Stimulated activated naive CD8-positive, alpha-beta T cell treated with anti-CD3 and anti-CD28 coated beads, Interleukin-15, amount 100 ng/mL, for 72 hours (primary cell): ENCODE results near the gene AIMP2.
"Not testable (repeated sequence)": the region's sequence is repeated elsewhere in the genome, so short reads cannot be mapped to it uniquely, and the experiment has no call there.

Source experiments
- ATAC-seq: fragments of 150-1000 bp; cut with Tn5 transposase; 2 replicates; pipeline ENCODE4 v1.10.0; 2021; ENCODE audit warnings: mild to moderate bottlenecking, moderate library complexity
- DNase-seq, 2 donors: peaks; one replicate each; pipeline ENCODE4 v3.0.0; 2021 to 2022
- H3K27ac Mint-ChIP-seq, 2 donors: one replicate each; pipeline ENCODE4 v1.8.0; 2022; ENCODE audit warnings: mild to moderate bottlenecking in 2 of 2, mixed read lengths in 2 of 2, moderate library complexity in 2 of 2
- H3K27me3 Mint-ChIP-seq: one replicate; pipeline ENCODE4 v1.8.0; 2022; ENCODE audit warnings: mixed read lengths
- H3K4me1 Mint-ChIP-seq: one replicate; pipeline ENCODE4 v1.8.0; 2022; ENCODE audit warnings: mild to moderate bottlenecking, mixed read lengths
- H3K4me3 Mint-ChIP-seq, 2 donors: one replicate each; pipeline ENCODE4 v1.8.0; 2022; ENCODE audit warnings: mild to moderate bottlenecking in 2 of 2, mixed read lengths in 2 of 2, moderate library complexity in 1 of 2
- H3K9me3 Mint-ChIP-seq, 2 donors: one replicate each; pipeline ENCODE4 v1.8.0; 2022; ENCODE audit warnings: mixed read lengths in 2 of 2

The AIMP2 gene

GRCh38 chr7:6008668-6009611 is at the start of gene AIMP2, which contains the start of gene PMS2:
Gene AIMP2, plus strand, starts transcription at chr7:6009272. Its CDS starts 92 bp downstream, at chr7:6009364.
Gene PMS2, minus strand, starts transcription at chr7:6009049. Its CDS starts 30 bp downstream, at chr7:6009019.
- peak; percentile 94 for ATAC-seq
- H3K4me1 Mint-ChIP-seq = peaks cover 59% of the 10 kb centered on the region
- peak within 1 kb of the TSS; percentile 95 to 96 for H3K27ac Mint-ChIP-seq

GRCh38 chr7:5963205-5963604 is 45.9 kb upstream of the AIMP2 start:
- not testable (repeated sequence) for H3K4me3 Mint-ChIP-seq, H3K9me3 Mint-ChIP-seq, H3K27ac Mint-ChIP-seq, DNase-seq, H3K27me3 Mint-ChIP-seq, H3K4me1 Mint-ChIP-seq, ATAC-seq

More at GRCh38 chr7:6008668-6009611, at the start of gene AIMP2, which contains the start of gene PMS2:
- H3K4me3 Mint-ChIP-seq = peak within 1 kb of the TSS; percentile 83 to 89
- peak; percentile 93 to 97 for DNase-seq
- no peaks in the 10 kb centered on the region for H3K27me3 Mint-ChIP-seq
- no peaks in the 10 kb centered on the region for H3K9me3 Mint-ChIP-seq

GRCh38 chr7:5963810-5964209 is 45.3 kb upstream of the AIMP2 start:
- H3K4me1 Mint-ChIP-seq, H3K4me3 Mint-ChIP-seq, ATAC-seq, DNase-seq, H3K27ac Mint-ChIP-seq, H3K27me3 Mint-ChIP-seq, H3K9me3 Mint-ChIP-seq: not testable (repeated sequence)

GRCh38 chr7:5970347-5970911 is 38.6 kb upstream of the AIMP2 start, which contains the start of gene RSPH10B:
Gene RSPH10B, minus strand, starts transcription at chr7:5970689. Its CDS starts 3,573 bp downstream, at chr7:5967116.
- not testable (repeated sequence) for DNase-seq, H3K9me3 Mint-ChIP-seq, H3K27me3 Mint-ChIP-seq, H3K4me1 Mint-ChIP-seq, H3K27ac Mint-ChIP-seq, H3K4me3 Mint-ChIP-seq
- peak; percentile 15 for ATAC-seq

GRCh38 chr7:5973580-5973979 is 35.5 kb upstream of the AIMP2 start:
- H3K9me3 Mint-ChIP-seq, DNase-seq, H3K4me3 Mint-ChIP-seq, ATAC-seq, H3K27ac Mint-ChIP-seq, H3K27me3 Mint-ChIP-seq, H3K4me1 Mint-ChIP-seq: not testable (repeated sequence)

- H3K4me3 Mint-ChIP-seq, H3K9me3 Mint-ChIP-seq, ATAC-seq, H3K27me3 Mint-ChIP-seq, H3K27ac Mint-ChIP-seq, H3K4me1 Mint-ChIP-seq, DNase-seq: not testable (repeated sequence)
These were observed 29.3 kb upstream of the AIMP2 start for GRCh38 chr7:5979680-5980314.

- not testable (repeated sequence) for H3K27ac Mint-ChIP-seq, H3K27me3 Mint-ChIP-seq, DNase-seq, ATAC-seq, H3K9me3 Mint-ChIP-seq, H3K4me1 Mint-ChIP-seq, H3K4me3 Mint-ChIP-seq
These were observed 22.0 kb upstream of the AIMP2 start for GRCh38 chr7:5987061-5987460.

GRCh38 chr7:5997210-5997808 is 11.8 kb upstream of the AIMP2 start:
- ATAC-seq (peak; percentile 60), DNase-seq (peak in 1 of 2 donors; percentile 28)
- Mint-ChIP-seq H3K4me3 (no peak overlapping the region), H3K27me3 (no peaks in the 10 kb centered on the region), H3K4me1 (no peaks in the 10 kb centered on the region), H3K27ac (peak overlapping the region in 1 of 2 donors; percentile 54), H3K9me3 (no peaks in the 10 kb centered on the region)

GRCh38 chr7:6007386-6007785 is 1.7 kb upstream of the AIMP2 start:
- no peak for ATAC-seq
- Mint-ChIP-seq H3K4me3 (peak overlapping the region; percentile 74 to 75), H3K27ac (peak overlapping the region; percentile 68 to 76), H3K9me3 (no peaks in the 10 kb centered on the region), H3K4me1 (peaks cover 44% of the 10 kb centered on the region), H3K27me3 (no peaks in the 10 kb centered on the region)
- no peak for DNase-seq

GRCh38 chr7:6007835-6008590 is 1.1 kb upstream of the AIMP2 start:
- ATAC-seq, H3K9me3 Mint-ChIP-seq: not testable (repeated sequence)
- peaks cover 50% of the 10 kb centered on the region for H3K4me1 Mint-ChIP-seq

GRCh38 chr7:6010370-6010769 is 1.3 kb downstream of the AIMP2 start:
- Mint-ChIP-seq H3K4me3 (peak overlapping the region; percentile 83 to 89), H3K4me1 (peaks cover 69% of the 10 kb centered on the region), H3K27ac (peak overlapping the region; percentile 75 to 94)
- ATAC-seq, DNase-seq, H3K9me3 Mint-ChIP-seq, H3K27me3 Mint-ChIP-seq: not testable (repeated sequence)

More at GRCh38 chr7:6007835-6008590, 1.1 kb upstream of the AIMP2 start:
- H3K27me3 Mint-ChIP-seq, DNase-seq: not testable (repeated sequence)
- H3K27ac Mint-ChIP-seq = peak overlapping the region in 1 of 2 donors; percentile 68
- H3K4me3 Mint-ChIP-seq = peak overlapping the region; percentile 83 to 89

- no peak for ATAC-seq
- Mint-ChIP-seq H3K4me1 (peaks cover 69% of the 10 kb centered on the region), H3K27ac (no peak overlapping the region), H3K9me3 (no peaks in the 10 kb centered on the region), H3K27me3 (no peaks in the 10 kb centered on the region), H3K4me3 (peak overlapping the region in 1 of 2 donors; percentile 89)
- no peak for DNase-seq
These were observed 2.5 kb downstream of the AIMP2 start for GRCh38 chr7:6011541-6011940.

GRCh38 chr7:6012355-6013104 is 3.5 kb downstream of the AIMP2 start:
- no peak for DNase-seq
- Mint-ChIP-seq H3K9me3 (no peaks in the 10 kb centered on the region), H3K4me1 (peaks cover 61% of the 10 kb centered on the region), H3K4me3 (no peak overlapping the region), H3K27me3 (no peaks in the 10 kb centered on the region), H3K27ac (peak overlapping the region; percentile 10 to 71)
- ATAC-seq = no peak
